ENCODE measurements around the gene CABP4. TPM values are rescaled to one million over a fixed set of nuclear protein-coding genes. Genes with fewer than 3 reads are reported as not detected.

The CABP4 gene
- total and polyA plus RNA-seq, 2 donors (not counting 3 experiments of a cell fraction or from before 2014, with no cell fraction given) = 2.4 to 5.0 TPM

Small RNAs within 50 kb of the gene (microRNA-seq; reads per million reads assigned to microRNA genes)
- not detected for gene MIR6752 (ENCODE audit: borderline number of aligned reads, borderline replicate concordance)

Small RNAs within 50 kb of the gene (small RNA-seq; reads per million reads assigned to genes)
- gene MIR6752 (ENCODE audit: insufficient read depth, insufficient read length, low read depth, low replicate concordance) = not detected

Other genes starting within 250 kb of the CABP4 start
- 62.3 and 66.9 TPM in 2 replicates for gene GRK2, start 188.9 kb upstream of the CABP4 start, total RNA-seq
- 57.9 and 73.1 TPM in 2 replicates for gene GRK2, start 188.9 kb upstream of the CABP4 start, polyA plus RNA-seq
- 57.5 and 69.6 TPM in 2 replicates for gene ANKRD13D, start 166.1 kb upstream of the CABP4 start, total RNA-seq
- 43.5 and 51.2 TPM in 2 replicates for gene ANKRD13D, start 166.1 kb upstream of the CABP4 start, polyA plus RNA-seq
- gene SSH3, start 151.8 kb upstream of the CABP4 start, total RNA-seq = 16.5 and 22.5 TPM in 2 replicates
- gene SSH3, start 151.8 kb upstream of the CABP4 start, polyA plus RNA-seq = 14.3 and 16.4 TPM in 2 replicates
- 50.1 and 66.9 TPM in 2 replicates for gene POLD4, start 101.8 kb upstream of the CABP4 start, total RNA-seq
- 204 and 236 TPM in 2 replicates for gene POLD4, start 101.8 kb upstream of the CABP4 start, polyA plus RNA-seq
- gene CLCF1, start 81.8 kb upstream of the CABP4 start, total RNA-seq = 5.7 and 5.8 TPM in 2 replicates
- gene CLCF1, start 81.8 kb upstream of the CABP4 start, polyA plus RNA-seq = 6.5 and 8.7 TPM in 2 replicates
- gene RAD9A, start 63.4 kb upstream of the CABP4 start, total RNA-seq = 18.4 and 24.6 TPM in 2 replicates
- gene RAD9A, start 63.4 kb upstream of the CABP4 start, polyA plus RNA-seq = 22.2 and 25.5 TPM in 2 replicates
- 192 and 202 TPM in 2 replicates for gene PPP1CA, start 53.5 kb upstream of the CABP4 start, total RNA-seq
- 419 and 446 TPM in 2 replicates for gene PPP1CA, start 53.5 kb upstream of the CABP4 start, polyA plus RNA-seq
- gene TBC1D10C, start 51.3 kb upstream of the CABP4 start, total RNA-seq = not detected in 2 replicates
- gene TBC1D10C, start 51.3 kb upstream of the CABP4 start, polyA plus RNA-seq = not detected in 2 replicates
- 0.16 and 0.35 TPM in 2 replicates for gene CARNS1, start 39.7 kb upstream of the CABP4 start, total RNA-seq
- gene CARNS1, start 39.7 kb upstream of the CABP4 start, polyA plus RNA-seq = 0.14 and 0.27 TPM in 2 replicates
- gene RPS6KB2, start 26.9 kb upstream of the CABP4 start, total RNA-seq = 47.8 and 53.8 TPM in 2 replicates
- 60.0 and 70.0 TPM in 2 replicates for gene RPS6KB2, start 26.9 kb upstream of the CABP4 start, polyA plus RNA-seq
- 1.4 TPM in 1 of 2 replicates, not detected in the other for gene PTPRCAP, start 17.7 kb upstream of the CABP4 start, total RNA-seq
- gene PTPRCAP, start 17.7 kb upstream of the CABP4 start, polyA plus RNA-seq = 3.6 and 6.5 TPM in 2 replicates
- gene CORO1B, start 11.9 kb upstream of the CABP4 start, total RNA-seq = 126 and 142 TPM in 2 replicates
- gene CORO1B, start 11.9 kb upstream of the CABP4 start, polyA plus RNA-seq = 197 and 236 TPM in 2 replicates
- gene GPR152, start 2.6 kb upstream of the CABP4 start, total RNA-seq = not detected in 2 replicates
- not detected in 2 replicates for gene GPR152, start 2.6 kb upstream of the CABP4 start, polyA plus RNA-seq
- 33.4 and 41.6 TPM in 2 replicates for gene TMEM134, start 13.9 kb downstream of the CABP4 start, total RNA-seq
- gene TMEM134, start 13.9 kb downstream of the CABP4 start, polyA plus RNA-seq = 207 and 213 TPM in 2 replicates
- gene AIP, start 27.7 kb downstream of the CABP4 start, total RNA-seq = 46.3 and 46.5 TPM in 2 replicates
- gene AIP, start 27.7 kb downstream of the CABP4 start, polyA plus RNA-seq = 114 and 130 TPM in 2 replicates
- 26.4 and 50.9 TPM in 2 replicates for gene PITPNM1, start 50.0 kb downstream of the CABP4 start, total RNA-seq
- 16.5 and 25.2 TPM in 2 replicates for gene PITPNM1, start 50.0 kb downstream of the CABP4 start, polyA plus RNA-seq
- gene CDK2AP2, start 52.8 kb downstream of the CABP4 start, total RNA-seq = 81.2 and 97.0 TPM in 2 replicates
- gene CDK2AP2, start 52.8 kb downstream of the CABP4 start, polyA plus RNA-seq = 143 and 191 TPM in 2 replicates
- gene CABP2, start 68.1 kb downstream of the CABP4 start, total RNA-seq = not detected in 2 replicates
- gene CABP2, start 68.1 kb downstream of the CABP4 start, polyA plus RNA-seq = not detected in 2 replicates
- gene GSTP1, start 128.5 kb downstream of the CABP4 start, total RNA-seq = 962 and 997 TPM in 2 replicates
- 2,277 and 2,635 TPM in 2 replicates for gene GSTP1, start 128.5 kb downstream of the CABP4 start, polyA plus RNA-seq
- 179 and 191 TPM in 2 replicates for gene NDUFV1, start 151.6 kb downstream of the CABP4 start, total RNA-seq
- gene NDUFV1, start 151.6 kb downstream of the CABP4 start, polyA plus RNA-seq = 203 and 204 TPM in 2 replicates
- 20.4 and 21.0 TPM in 2 replicates for gene NUDT8, start 174.6 kb downstream of the CABP4 start, total RNA-seq
- 14.1 and 16.3 TPM in 2 replicates for gene NUDT8, start 174.6 kb downstream of the CABP4 start, polyA plus RNA-seq
- not detected in 2 replicates for gene TBX10, start 184.4 kb downstream of the CABP4 start, total RNA-seq
- not detected in 2 replicates for gene TBX10, start 184.4 kb downstream of the CABP4 start, polyA plus RNA-seq
- gene ACY3, start 195.4 kb downstream of the CABP4 start, total RNA-seq = not detected in 2 replicates
- not detected in 2 replicates for gene ACY3, start 195.4 kb downstream of the CABP4 start, polyA plus RNA-seq
- not detected in 2 replicates for gene ALDH3B2, start 219.3 kb downstream of the CABP4 start, total RNA-seq
- gene ALDH3B2, start 219.3 kb downstream of the CABP4 start, polyA plus RNA-seq = not detected in 2 replicates